Omental fat pad (tissue), 4 donors: ENCODE results near the gene NIPBL. TPM values are rescaled to one million over a fixed set of nuclear protein-coding genes. Genes with fewer than 3 reads are reported as not detected.

Experiments used
- ATAC-seq: fragments of 150-250 bp; one replicate; pipeline ENCODE4 v1.9.1; 2016; ENCODE audit warnings: mild to moderate bottlenecking, moderate library complexity; ENCODE audit not compliant: low FRiP score
- DNase-seq: peaks from one replicate; pipeline ENCODE4 v3.0.0-alpha.2; 2019; ENCODE audit warnings: low spot score
- total RNA-seq, 4 donors: library from RNA; depleted of rRNA; stranded (reverse); fragments of >200 nt; gene quantifications; one replicate each; pipeline ENCODE4 v1.1.0, GENCODE V29; 2016
- TF ChIP-seq, protein P1 (sequence below), 3 donors: fragments of 450-650 bp; IDR thresholded peaks; one replicate each; pipeline ENCODE4 v1.5.1; 2016 to 2017; ENCODE audit warnings: antibody characterized with exemption in 3 of 3, mild to moderate bottlenecking in 3 of 3, moderate library complexity in 2 of 3

The NIPBL gene
- total RNA-seq, 4 donors from 2014 or later: 47.9 to 64.2 (median 54.3) TPM

DNA sequence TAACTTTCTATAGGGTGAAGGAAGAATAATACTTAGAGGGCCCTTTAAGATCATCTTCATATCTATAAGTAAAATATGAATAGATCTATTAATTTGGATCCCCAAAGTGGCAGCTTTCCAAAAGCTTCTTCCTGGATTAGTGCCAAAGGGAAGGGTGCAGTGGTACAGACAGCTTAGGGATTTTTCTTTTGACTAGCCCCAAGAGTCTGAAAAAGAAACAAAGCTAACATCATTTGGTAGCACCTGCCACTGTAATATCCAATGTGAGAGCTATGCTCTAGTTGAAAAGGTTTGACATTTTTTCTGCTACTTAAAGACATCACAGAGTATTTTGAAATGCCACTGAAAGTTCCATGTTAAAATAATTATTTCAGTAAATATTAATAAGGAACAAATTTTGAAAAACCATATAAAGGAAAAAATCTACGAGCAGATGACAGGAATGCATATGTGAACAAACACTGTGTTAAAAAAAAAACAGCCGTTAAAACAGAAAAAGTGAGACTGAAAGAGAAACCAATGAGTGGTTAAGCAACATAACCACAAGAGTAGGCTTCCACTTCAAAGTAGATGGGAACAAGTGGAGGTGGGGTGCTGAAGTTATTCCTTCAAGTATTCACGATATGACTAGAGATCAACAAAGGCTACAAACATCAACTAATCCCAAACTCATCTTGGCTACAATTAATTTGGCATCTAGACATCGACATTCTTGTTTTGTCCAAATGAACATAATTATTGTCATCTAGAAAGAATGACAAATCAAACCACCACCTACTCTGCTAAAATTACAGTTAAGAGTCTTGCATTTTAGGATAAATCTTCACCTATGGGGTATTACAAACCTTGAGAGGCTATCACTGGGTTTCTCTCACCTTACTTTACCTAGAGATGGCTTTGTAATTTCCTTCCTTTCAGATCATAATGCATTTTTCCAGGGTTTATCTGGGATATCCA is 235.1 kb downstream of the NIPBL start:
- ATAC-seq (no peak), DNase-seq (no peak)
- TF ChIP-seq, protein P1, sequence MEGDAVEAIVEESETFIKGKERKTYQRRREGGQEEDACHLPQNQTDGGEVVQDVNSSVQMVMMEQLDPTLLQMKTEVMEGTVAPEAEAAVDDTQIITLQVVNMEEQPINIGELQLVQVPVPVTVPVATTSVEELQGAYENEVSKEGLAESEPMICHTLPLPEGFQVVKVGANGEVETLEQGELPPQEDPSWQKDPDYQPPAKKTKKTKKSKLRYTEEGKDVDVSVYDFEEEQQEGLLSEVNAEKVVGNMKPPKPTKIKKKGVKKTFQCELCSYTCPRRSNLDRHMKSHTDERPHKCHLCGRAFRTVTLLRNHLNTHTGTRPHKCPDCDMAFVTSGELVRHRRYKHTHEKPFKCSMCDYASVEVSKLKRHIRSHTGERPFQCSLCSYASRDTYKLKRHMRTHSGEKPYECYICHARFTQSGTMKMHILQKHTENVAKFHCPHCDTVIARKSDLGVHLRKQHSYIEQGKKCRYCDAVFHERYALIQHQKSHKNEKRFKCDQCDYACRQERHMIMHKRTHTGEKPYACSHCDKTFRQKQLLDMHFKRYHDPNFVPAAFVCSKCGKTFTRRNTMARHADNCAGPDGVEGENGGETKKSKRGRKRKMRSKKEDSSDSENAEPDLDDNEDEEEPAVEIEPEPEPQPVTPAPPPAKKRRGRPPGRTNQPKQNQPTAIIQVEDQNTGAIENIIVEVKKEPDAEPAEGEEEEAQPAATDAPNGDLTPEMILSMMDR (IDR thresholded peaks at IDR 0.05): no peak

DNA sequence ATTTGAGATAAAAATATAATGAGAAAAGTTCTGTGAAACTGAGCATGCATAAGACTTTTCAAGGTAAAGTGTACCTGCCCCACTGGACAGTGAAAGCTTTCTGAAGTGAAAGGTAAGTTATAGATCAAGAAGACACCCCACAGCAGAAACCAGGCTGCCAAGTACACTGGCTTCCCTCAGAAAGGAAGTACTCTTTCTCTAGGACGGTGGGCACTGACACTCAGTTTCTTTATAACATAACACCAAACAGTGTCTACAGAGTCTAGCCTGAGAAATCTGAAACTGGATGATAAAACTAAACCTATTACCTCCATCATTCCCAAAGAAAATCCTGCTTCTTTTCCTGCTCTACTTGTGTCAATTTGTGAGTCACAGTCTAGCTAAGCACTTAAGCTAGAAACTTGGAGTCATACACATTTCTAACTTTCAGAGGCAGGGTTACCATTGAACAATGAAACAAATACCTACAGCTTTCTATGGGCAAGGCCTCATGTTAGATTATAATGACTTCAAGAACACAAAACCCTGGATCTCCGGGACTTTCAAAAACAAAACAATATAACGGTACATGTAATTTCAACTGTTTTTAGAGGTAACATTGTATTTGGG is 235.9 kb downstream of the NIPBL start:
- TF ChIP-seq, protein P1 (IDR thresholded peaks at IDR 0.05): no peak
- DNase-seq (no peak), ATAC-seq (no peak)
